Gastrocnemius medialis (tissue), 4 donors: ENCODE measurements around the gene FOXO6. TPM values are rescaled to one million over a fixed set of nuclear protein-coding genes. Genes with fewer than 3 reads are reported as not detected.
A peak's percentile ranks its signal among the peaks of the same experiment; 100 is the strongest.

Source experiments
- ATAC-seq, 2 donors: fragments of 150-250 bp; one replicate each; pipeline ENCODE4 v1.9.1; 2016
- DNase-seq, 2 donors: peaks; one replicate each; pipeline ENCODE4 v3.0.0-alpha.2; 2019
- H3K27ac ChIP-seq, 4 donors: fragments of 200-600 bp; sonication (generic); 1 replicate in 1 of 4; 2 replicates in 3 of 4; pipeline ENCODE4 v1.5.1; 2016 to 2018; ENCODE audit warnings: mild to moderate bottlenecking in 2 of 4, moderate library complexity in 1 of 4
- H3K27me3 ChIP-seq, 3 donors: fragments of 200-600 bp; sonication (generic) in 2 of 3; 1 replicate in 1 of 3; 2 replicates in 2 of 3; pipeline versions ENCODE4 v1.5.1 to v1.6.0; 2016 to 2019; ENCODE audit warnings: mild to moderate bottlenecking in 1 of 3, moderate library complexity in 1 of 3
- H3K36me3 ChIP-seq, 2 donors: fragments of 200-600 bp; sonication (generic) in 1 of 2; one replicate each; pipeline ENCODE4 v1.5.1; 2017 to 2018
- H3K4me1 ChIP-seq, 2 donors: fragments of 200-600 bp; sonication (generic) in 1 of 2; one replicate each; pipeline ENCODE4 v1.5.1; 2016 to 2017; ENCODE audit warnings: mild to moderate bottlenecking in 2 of 2
- H3K4me3 ChIP-seq, 4 donors: fragments of 200-600 bp; sonication (generic) in 3 of 4; 1 replicate in 1 of 4; 2 replicates in 3 of 4; pipeline ENCODE4 v1.5.1; 2016 to 2019; ENCODE audit warnings: mild to moderate bottlenecking in 2 of 4
- H3K9me3 ChIP-seq, 3 donors: fragments of 200-600 bp; sonication (generic) in 2 of 3; 1 replicate in 1 of 3; 2 replicates in 2 of 3; pipeline ENCODE4 v1.5.1; 2016 to 2019
- POLR2A ChIP-seq, 2 donors: fragments of 450-650 bp; IDR thresholded peaks; one replicate each; pipeline ENCODE4 v1.6.1; 2017; ENCODE audit warnings: antibody characterized with exemption in 2 of 2, mild to moderate bottlenecking in 2 of 2, moderate library complexity in 2 of 2
- in situ Hi-C, 4 donors: fragments of 200-750 bp; cut with MboI; loops; one replicate each; pipeline versions ENCODE4 v1.15.0 to v1.8.0; 2017; ENCODE audit warnings: low sequenced_read_pairs in 4 of 4
- intact Hi-C: fragments of 100-400 bp; cut with DNase I; formaldehyde crosslinking; loops from one replicate; pipeline ENCODE4 v1.15.1; 2023; ENCODE audit warnings: low total_unique reads
- total RNA-seq, 4 donors: library from RNA; depleted of rRNA; stranded (reverse); fragments of >200 nt; gene quantifications; one replicate each; pipeline versions ENCODE4 v1.1.0 to v1.2.3, GENCODE V29; 2016
- TF ChIP-seq, protein P1 (sequence below), 5 experiments: fragments of 450-650 bp in 3 of 5; fragments of 200-600 bp in 2 of 5; sonication (generic) in 2 of 5; IDR thresholded peaks in 4 of 5; conservative IDR thresholded peaks in 1 of 5; 1 replicate in 4 of 5; 2 replicates in 1 of 5; pipeline ENCODE4 v1.5.1; 2016 to 2019; ENCODE audit warnings: antibody characterized with exemption in 5 of 5, mild to moderate bottlenecking in 3 of 5, moderate library complexity in 3 of 5

Gene FOXO6
- total RNA-seq: 1 to 10 TPM in 2 of 4 donors, under 1 TPM in 2; 0.20 to 3.9 (median 0.94) TPM

DNA sequence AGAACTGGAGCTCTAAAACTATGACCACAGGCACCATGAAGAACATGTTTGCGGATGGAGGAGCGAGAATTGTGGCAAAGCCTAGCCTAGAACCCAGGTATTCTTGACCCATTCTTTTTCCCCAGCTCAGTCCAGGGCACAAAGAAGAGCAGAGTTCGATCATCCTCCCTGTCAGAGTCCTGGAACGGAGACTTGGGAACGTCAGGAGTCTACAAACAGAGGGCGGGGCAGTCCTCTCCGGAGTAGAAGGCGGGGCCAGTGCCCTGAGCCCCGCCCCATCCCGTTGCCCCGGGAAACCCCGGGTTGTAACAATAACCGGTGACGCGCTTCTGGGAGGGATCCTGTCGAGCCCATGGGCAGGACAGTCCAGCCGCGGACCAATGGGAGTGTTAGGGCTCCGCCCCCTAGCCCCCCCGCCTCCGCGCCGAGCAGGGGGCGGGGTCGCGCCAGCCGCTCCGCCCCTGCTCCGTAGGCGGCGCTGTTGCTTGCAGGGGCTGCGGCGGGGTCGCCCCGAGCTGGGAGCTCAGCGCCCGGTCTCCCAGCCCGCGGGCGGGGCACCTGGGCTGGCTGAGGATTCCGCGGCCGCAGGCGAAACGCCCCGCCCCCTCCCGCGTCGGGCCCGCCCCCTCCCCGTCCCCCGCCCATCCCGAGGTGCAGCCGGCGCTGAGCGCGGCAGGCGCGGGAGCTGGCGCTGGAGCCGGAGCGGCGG lies at the start of gene FOXO6:
Gene FOXO6, plus strand, starts transcription at position 649 of the 709 bp plus-strand sequence.
- H3K27me3 ChIP-seq: no peaks in the 10 kb centered on the region
- peaks cover 39 to 56% of the 10 kb centered on the region in 2 donors for H3K4me1 ChIP-seq
- H3K4me3 ChIP-seq: peak within 1 kb of the TSS; percentile 57 to 83 (median 59)
- peak within 1 kb of the TSS; percentile 74 to 84 (median 78) for H3K27ac ChIP-seq
- H3K9me3 ChIP-seq: no peaks in the 10 kb centered on the region
- DNase-seq: peak; percentile 97 to 98
- peak; percentile 81 to 90 for ATAC-seq
- in situ Hi-C loops: loop anchor here in 2 of 4 donors (10.0 kb wide), 1 partner anchor 54 kb away; no protein-coding TSS in a partner anchor
- intact Hi-C loops: loop anchor here (1.0 to 2.0 kb wide), 4 partner anchors 19 to 140 kb away; no protein-coding TSS in a partner anchor
- TF ChIP-seq POLR2A (IDR thresholded peaks at IDR 0.05): no peak
- TF ChIP-seq, protein P1, sequence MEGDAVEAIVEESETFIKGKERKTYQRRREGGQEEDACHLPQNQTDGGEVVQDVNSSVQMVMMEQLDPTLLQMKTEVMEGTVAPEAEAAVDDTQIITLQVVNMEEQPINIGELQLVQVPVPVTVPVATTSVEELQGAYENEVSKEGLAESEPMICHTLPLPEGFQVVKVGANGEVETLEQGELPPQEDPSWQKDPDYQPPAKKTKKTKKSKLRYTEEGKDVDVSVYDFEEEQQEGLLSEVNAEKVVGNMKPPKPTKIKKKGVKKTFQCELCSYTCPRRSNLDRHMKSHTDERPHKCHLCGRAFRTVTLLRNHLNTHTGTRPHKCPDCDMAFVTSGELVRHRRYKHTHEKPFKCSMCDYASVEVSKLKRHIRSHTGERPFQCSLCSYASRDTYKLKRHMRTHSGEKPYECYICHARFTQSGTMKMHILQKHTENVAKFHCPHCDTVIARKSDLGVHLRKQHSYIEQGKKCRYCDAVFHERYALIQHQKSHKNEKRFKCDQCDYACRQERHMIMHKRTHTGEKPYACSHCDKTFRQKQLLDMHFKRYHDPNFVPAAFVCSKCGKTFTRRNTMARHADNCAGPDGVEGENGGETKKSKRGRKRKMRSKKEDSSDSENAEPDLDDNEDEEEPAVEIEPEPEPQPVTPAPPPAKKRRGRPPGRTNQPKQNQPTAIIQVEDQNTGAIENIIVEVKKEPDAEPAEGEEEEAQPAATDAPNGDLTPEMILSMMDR (IDR thresholded peaks at IDR 0.05 in 4 of 5, conservative IDR thresholded peaks at IDR 0.05 in 1 of 5): peak; percentile 36 to 80 (median 73)
- H3K36me3 ChIP-seq: no peaks in the 10 kb centered on the region

DNA sequence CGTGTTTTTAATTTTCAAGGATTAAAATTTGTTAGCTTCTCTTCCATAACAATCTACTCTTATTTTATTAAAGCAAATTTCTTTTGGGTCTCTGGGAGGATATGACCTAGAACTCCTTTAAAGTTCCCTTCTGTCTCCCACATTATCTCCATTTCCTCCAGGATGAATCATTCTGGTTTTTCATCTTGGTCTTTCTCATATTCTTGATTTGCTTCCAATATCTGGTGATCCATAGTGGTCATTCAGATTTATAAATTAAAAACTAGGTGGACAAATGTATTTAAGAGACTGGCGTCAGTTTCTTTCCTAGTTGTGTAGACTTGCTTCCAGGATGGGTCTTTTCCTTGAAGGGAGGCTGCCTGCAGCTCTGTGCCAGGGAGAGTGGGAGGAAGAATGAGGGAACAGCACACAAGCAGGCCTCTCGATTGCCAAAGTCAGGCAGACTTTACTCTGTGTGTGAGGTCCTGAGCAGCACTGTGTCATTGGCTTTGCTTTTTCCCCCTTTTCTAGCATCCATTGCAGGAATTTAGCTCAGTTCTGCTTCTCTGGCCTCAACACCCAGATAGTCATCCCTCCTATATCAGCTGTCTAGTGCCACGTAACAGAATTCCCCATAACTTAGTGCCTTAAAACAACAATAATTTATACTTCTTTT lies 48.1 kb upstream of the FOXO6 start:
- Histone ChIP-seq H3K4me3 (no peak overlapping the region), H3K9me3 (no peaks in the 10 kb centered on the region), H3K4me1 (no peaks in the 10 kb centered on the region), H3K27ac (no peak overlapping the region), H3K27me3 (no peaks in the 10 kb centered on the region), H3K36me3 (no peaks in the 10 kb centered on the region)
- DNase-seq (no peak), ATAC-seq (peak in 1 of 2 donors; percentile 24)
- TF ChIP-seq, protein P1 (IDR thresholded peaks at IDR 0.05 in 4 of 5, conservative IDR thresholded peaks at IDR 0.05 in 1 of 5): no peak
- no peak for TF ChIP-seq POLR2A (IDR thresholded peaks at IDR 0.05)
- intact Hi-C loops (no loop called here), in situ Hi-C loops (loop anchor here in 1 of 4 donors (10.0 kb wide), 1 partner anchor 122 kb away; no protein-coding TSS in a partner anchor)

DNA sequence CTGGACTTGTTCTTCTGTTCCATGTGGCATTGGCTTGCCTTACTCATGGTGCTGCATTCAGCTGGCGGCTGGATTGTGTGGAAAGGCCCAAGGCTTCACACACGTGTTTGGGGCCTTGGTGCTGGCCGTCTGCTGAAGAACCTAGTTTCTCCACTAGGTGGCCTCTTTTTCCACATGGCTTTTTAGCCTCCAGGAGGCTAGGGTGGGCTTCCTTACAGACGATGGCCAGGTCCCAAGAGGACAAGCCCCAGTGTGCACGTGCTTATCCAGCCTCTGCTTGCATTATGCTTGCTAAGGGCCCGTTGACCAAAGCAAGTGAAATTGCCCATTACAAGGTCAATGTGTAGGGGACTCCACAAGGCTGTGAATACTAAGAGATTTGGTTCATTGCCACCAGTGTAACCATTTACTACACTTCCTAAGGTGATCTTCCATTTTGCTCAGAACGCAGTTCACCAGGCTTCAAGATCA lies 47.5 kb upstream of the FOXO6 start:
- no peaks in the 10 kb centered on the region for H3K27me3 ChIP-seq
- intact Hi-C loops: no loop called here
- H3K9me3 ChIP-seq: no peaks in the 10 kb centered on the region
- H3K27ac ChIP-seq: no peak overlapping the region
- ATAC-seq: no peak
- H3K4me1 ChIP-seq: no peaks in the 10 kb centered on the region
- TF ChIP-seq POLR2A (IDR thresholded peaks at IDR 0.05): no peak
- TF ChIP-seq, protein P1 (IDR thresholded peaks at IDR 0.05 in 4 of 5, conservative IDR thresholded peaks at IDR 0.05 in 1 of 5): peak in 4 of 5 experiments; percentile 32 to 51 (median 40)
- no peaks in the 10 kb centered on the region for H3K36me3 ChIP-seq
- in situ Hi-C loops: loop anchor here in 1 of 4 donors (10.0 kb wide), 1 partner anchor 121 kb away; no protein-coding TSS in a partner anchor
- DNase-seq: no peak
- no peak overlapping the region for H3K4me3 ChIP-seq

DNA sequence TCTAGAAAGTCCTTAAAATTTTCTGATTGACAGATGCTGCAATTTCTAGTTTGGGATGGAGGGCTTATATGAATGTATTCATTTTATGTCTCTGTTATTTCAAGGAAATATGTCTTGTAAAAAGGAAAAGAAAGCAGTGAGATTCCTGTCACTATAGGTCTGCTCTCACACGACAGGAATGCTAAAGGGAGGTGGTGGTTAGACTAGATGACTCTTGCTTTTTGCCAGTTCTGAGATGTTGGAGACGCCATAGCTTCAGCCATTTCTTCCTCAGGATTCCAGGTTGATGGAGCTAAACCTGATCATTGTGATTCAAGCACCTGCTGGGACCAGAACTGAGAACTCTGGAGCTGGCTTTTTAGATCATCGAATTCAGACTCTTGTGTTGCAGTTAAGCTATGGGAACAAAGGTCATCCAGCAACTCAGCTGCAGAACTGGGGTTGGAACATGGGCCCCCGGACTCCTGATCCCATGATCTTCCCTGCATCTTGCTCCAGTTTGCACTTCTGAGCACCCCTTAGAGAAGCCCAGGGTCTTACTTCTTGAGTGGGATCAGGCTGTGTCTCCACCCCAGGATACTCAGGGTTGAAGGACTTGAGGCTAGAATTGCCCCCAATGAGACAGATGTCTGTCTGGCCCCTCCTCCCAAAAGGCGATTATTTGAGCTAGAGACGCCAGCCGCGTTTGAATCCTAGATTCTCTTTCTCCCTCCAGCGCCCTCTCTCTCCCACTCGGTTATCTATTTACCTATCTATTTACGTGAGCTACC lies 46.7 kb upstream of the FOXO6 start:
- ATAC-seq: no peak
- Histone ChIP-seq H3K27ac (no peak overlapping the region), H3K36me3 (no peaks in the 10 kb centered on the region), H3K9me3 (no peaks in the 10 kb centered on the region), H3K4me3 (no peak overlapping the region), H3K27me3 (no peaks in the 10 kb centered on the region), H3K4me1 (peaks cover 2 to 7% of the 10 kb centered on the region in 2 donors)
- no peak for TF ChIP-seq POLR2A (IDR thresholded peaks at IDR 0.05)
- TF ChIP-seq, protein P1 (IDR thresholded peaks at IDR 0.05 in 4 of 5, conservative IDR thresholded peaks at IDR 0.05 in 1 of 5): no peak
- in situ Hi-C loops (loop anchor here in 1 of 4 donors (10.0 kb wide), 1 partner anchor 120 kb away; no protein-coding TSS in a partner anchor), intact Hi-C loops (no loop called here)
- no peak for DNase-seq
